ENCODE data around the gene ARHGEF11.

Gene ARHGEF11

GRCh38 chr1:156912310-156912709 lies 133.2 kb downstream of the ARHGEF11 start:
- no peak for DNase-seq (ENCODE audit: low spot score)

GRCh38 chr1:156911577-156912298 lies 133.8 kb downstream of the ARHGEF11 start:
- DNase-seq (ENCODE audit: low spot score) (no peak), FAIRE-seq (no peak)

More at GRCh38 chr1:156912310-156912709, 133.2 kb downstream of the ARHGEF11 start:
- FAIRE-seq, result no peak

GRCh38 chr1:156910309-156910782 lies 135.2 kb downstream of the ARHGEF11 start:
- FAIRE-seq, result no peak
- DNase-seq (ENCODE audit: low spot score), result no peak

- no peak for DNase-seq (ENCODE audit: low spot score)
- no peak for FAIRE-seq
Observed at GRCh38 chr1:156909671-156910070, 135.9 kb downstream of the ARHGEF11 start.

GRCh38 chr1:156908955-156909354 lies 136.6 kb downstream of the ARHGEF11 start:
- no peak for DNase-seq (ENCODE audit: low spot score)
- FAIRE-seq, result no peak

GRCh38 chr1:156908541-156908940 lies 137.0 kb downstream of the ARHGEF11 start:
- FAIRE-seq, result no peak
- no peak for DNase-seq (ENCODE audit: low spot score)

- DNase-seq (ENCODE audit: low spot score) (no peak), FAIRE-seq (no peak)
Observed at GRCh38 chr1:156906206-156906906, 139.2 kb downstream of the ARHGEF11 start.

- FAIRE-seq (no peak), DNase-seq (ENCODE audit: low spot score) (no peak)
Observed at GRCh38 chr1:156905651-156906050, 139.9 kb downstream of the ARHGEF11 start.

GRCh38 chr1:156905176-156905575 lies 140.4 kb downstream of the ARHGEF11 start:
- FAIRE-seq, result no peak
- no peak for DNase-seq (ENCODE audit: low spot score)

GRCh38 chr1:156904187-156904959 lies 141.2 kb downstream of the ARHGEF11 start:
- no peak for DNase-seq (ENCODE audit: low spot score)
- no peak for FAIRE-seq

- DNase-seq (ENCODE audit: low spot score) (no peak), FAIRE-seq (no peak)
Observed at GRCh38 chr1:156903328-156904091, 142.0 kb downstream of the ARHGEF11 start.

GRCh38 chr1:156901966-156902915 lies 143.3 kb downstream of the ARHGEF11 start:
- FAIRE-seq, result no peak
- DNase-seq (ENCODE audit: low spot score), result no peak

GRCh38 chr1:156901590-156901900 lies 144.0 kb downstream of the ARHGEF11 start:
- DNase-seq (ENCODE audit: low spot score) (no peak), FAIRE-seq (no peak)

GRCh38 chr1:156900896-156901589 lies 144.5 kb downstream of the ARHGEF11 start:
- no peak for FAIRE-seq
- no peak for DNase-seq (ENCODE audit: low spot score)

- no peak for FAIRE-seq
- no peak for DNase-seq (ENCODE audit: low spot score)
Observed at GRCh38 chr1:156899956-156900718, 145.4 kb downstream of the ARHGEF11 start.

- FAIRE-seq (no peak), DNase-seq (ENCODE audit: low spot score) (no peak)
Observed at GRCh38 chr1:156898971-156899664, 146.4 kb downstream of the ARHGEF11 start.

- DNase-seq (ENCODE audit: low spot score) (no peak), FAIRE-seq (no peak)
Observed at GRCh38 chr1:156898161-156898566, 147.4 kb downstream of the ARHGEF11 start.

Measured in RCC 7860 (cell line).